ENCODE data around the gene MAGI1.

Gene MAGI1

DNA sequence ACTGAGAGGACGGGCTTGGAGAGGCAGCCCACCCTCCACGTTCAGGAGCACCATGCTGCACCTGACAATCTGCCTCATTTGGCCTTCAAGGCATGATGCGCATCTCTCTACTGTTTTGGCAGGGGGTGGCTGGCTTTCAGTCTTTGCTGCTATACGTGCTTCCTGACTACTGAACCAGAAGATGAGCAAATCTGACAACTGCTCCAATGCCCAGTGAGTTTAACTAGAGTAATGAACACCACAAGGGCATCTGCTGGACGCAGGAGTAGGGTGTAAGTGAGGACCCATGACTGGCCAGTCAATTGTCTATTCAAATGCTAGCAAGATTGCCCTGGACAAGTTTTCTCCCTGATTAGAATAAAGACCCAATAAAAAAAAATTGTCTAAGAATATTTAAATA lies 335.7 kb downstream of the MAGI1 start:
- no peak for FAIRE-seq
- TF ChIP-seq, protein P1, sequence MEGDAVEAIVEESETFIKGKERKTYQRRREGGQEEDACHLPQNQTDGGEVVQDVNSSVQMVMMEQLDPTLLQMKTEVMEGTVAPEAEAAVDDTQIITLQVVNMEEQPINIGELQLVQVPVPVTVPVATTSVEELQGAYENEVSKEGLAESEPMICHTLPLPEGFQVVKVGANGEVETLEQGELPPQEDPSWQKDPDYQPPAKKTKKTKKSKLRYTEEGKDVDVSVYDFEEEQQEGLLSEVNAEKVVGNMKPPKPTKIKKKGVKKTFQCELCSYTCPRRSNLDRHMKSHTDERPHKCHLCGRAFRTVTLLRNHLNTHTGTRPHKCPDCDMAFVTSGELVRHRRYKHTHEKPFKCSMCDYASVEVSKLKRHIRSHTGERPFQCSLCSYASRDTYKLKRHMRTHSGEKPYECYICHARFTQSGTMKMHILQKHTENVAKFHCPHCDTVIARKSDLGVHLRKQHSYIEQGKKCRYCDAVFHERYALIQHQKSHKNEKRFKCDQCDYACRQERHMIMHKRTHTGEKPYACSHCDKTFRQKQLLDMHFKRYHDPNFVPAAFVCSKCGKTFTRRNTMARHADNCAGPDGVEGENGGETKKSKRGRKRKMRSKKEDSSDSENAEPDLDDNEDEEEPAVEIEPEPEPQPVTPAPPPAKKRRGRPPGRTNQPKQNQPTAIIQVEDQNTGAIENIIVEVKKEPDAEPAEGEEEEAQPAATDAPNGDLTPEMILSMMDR (IDR thresholded peaks at IDR 0.05; ENCODE audit: insufficient read depth, missing control alignments) = no peak
- DNase-seq (ENCODE audit: insufficient read length, low spot score) = no peak

DNA sequence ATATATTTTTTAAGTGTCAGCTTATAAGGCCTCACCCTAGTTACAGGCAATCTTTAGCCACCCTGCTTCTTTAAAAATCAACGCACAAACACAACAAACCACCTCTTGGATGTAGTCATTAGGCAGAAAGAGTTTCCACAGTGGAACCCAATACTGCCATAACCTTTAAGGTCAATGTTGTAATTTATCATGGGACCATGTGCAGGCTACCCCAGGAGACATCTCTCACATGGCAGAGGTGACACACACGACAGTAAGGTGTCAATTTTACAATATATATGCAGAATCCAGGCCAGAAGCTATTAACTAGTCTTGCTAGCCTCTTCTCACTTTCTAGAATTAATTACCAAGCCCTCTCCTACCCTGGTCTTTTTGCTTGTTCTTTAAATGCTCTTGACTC lies 336.5 kb downstream of the MAGI1 start:
- TF ChIP-seq, protein P1 (IDR thresholded peaks at IDR 0.05; ENCODE audit: insufficient read depth, missing control alignments) = no peak
- no peak for FAIRE-seq
- DNase-seq (ENCODE audit: insufficient read length, low spot score) = no peak

DNA sequence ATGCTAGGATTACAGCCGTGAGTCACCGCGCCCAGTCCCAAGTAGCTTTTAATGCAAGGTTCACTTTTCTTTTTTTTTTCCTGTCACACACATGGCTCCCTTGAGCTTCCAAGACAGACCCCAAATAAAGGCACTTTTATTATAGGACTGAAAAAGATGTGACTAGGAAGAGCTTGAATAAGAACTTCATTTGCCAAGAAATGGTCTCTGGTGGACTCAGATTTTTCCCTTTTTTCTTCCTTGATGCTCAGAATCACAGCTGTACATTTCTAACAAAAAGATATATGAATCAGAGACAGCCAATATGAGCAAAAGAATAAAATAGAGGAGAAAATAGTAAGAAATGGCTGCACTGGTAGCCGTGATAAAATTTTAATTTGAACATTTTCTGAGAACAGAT lies 337.2 kb downstream of the MAGI1 start:
- FAIRE-seq (no peak), DNase-seq (ENCODE audit: insufficient read length, low spot score) (no peak)
- TF ChIP-seq, protein P1 (IDR thresholded peaks at IDR 0.05; ENCODE audit: insufficient read depth, missing control alignments) = no peak

DNA sequence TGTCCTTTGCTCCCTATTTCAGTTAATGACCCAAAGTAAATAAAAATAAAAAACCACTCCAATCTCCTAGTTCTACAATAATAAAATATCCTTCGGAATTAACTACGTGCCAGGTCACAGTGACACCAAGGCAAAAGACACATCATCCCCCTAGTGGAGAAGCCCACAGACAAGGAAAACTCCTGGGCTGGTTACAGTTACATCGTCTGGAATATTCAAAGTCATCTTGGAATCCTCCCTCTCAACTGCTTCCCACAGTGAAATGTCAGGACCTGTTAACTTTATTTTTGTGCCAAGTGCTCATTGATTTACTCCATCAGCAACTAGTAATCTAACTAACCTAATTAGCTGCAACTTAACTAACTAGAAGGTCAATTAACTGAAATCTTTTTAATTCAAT lies 349.3 kb downstream of the MAGI1 start:
- FAIRE-seq (no peak), DNase-seq (ENCODE audit: insufficient read length, low spot score) (no peak)
- TF ChIP-seq, protein P1 (IDR thresholded peaks at IDR 0.05; ENCODE audit: insufficient read depth, missing control alignments) = no peak

DNA sequence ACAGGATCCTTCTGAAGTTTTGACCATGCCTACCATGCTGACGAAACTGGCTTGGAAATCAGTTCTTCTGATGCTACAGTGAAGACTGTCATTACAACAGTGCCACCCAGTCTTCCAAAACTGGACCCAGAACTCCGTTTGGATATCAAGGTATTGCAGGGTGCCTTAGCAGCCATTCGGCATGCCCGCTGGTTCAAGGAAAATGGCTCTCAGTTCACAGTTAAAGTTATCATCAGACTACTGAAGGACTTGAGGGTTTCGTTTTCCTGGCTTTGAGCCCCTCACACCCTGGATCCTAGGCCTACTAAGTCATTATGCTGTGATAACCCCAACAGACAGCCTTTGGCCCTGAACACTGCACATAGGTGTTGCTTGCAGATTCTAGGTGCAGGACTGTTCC lies 351.0 kb downstream of the MAGI1 start:
- FAIRE-seq (no peak), DNase-seq (ENCODE audit: insufficient read length, low spot score) (no peak)
- TF ChIP-seq, protein P1 (IDR thresholded peaks at IDR 0.05; ENCODE audit: insufficient read depth, missing control alignments) = no peak

DNA sequence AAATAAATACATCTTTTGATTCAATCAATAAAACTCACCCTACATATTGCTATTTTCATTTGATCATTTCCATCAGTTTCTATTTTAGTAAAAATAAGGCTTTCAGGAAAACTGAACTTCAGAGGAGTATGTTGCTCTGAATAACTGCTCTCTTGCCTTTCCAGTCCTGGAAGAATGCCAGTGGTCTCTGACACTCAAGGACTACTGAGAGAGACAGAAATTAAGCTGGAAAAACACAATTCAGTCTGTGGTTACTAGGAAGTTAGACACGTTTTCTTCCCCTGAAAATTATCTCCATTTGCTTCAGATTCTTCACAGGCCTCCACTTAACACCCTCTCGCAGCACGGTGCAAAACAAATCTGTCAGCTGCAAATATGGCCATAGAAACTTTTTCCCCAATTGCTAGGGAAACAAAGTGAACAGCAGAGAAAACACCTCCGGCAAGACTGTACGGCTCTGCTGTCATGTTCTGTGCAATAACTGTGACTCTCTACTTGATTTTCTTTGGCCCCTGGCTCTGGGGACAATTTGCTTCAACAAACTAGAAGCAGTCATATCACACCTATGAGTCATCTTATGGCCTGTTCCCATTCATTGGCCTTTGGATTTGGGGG lies 353.0 kb downstream of the MAGI1 start:
- TF ChIP-seq, protein P1 (IDR thresholded peaks at IDR 0.05; ENCODE audit: insufficient read depth, missing control alignments) = no peak
- FAIRE-seq = no peak
- no peak for DNase-seq (ENCODE audit: insufficient read length, low spot score)

DNA sequence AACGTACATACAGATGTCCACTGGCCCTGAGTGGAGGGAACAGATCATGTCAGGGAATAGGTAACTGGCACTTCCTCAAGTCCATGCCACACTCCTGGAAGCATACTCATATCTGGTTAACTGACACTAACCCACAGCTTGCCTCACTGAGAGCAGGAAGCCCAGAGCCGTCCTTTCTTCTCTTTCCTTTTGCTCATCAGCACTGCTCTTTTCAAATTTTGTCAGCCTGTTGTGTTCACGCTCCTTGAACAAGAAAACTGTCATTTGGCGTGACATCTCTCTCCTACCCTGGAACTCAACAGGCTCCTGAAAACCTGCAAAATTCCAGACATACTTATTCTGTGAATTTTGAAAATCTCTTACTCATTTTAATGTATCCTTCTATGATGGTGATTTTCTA lies 360.2 kb downstream of the MAGI1 start:
- TF ChIP-seq, protein P1 (IDR thresholded peaks at IDR 0.05; ENCODE audit: insufficient read depth, missing control alignments) = no peak
- DNase-seq (ENCODE audit: insufficient read length, low spot score) (no peak), FAIRE-seq (no peak)

Measured in D721Med (cell line).